ENCODE results near the gene CYP3A4.

GRCh38 chr7:99780588-99780987 lies 3.4 kb downstream of the CYP3A4 start:
- TF ChIP-seq CTCF (conservative IDR thresholded peaks at IDR 0.05) (no peak), ZFX (IDR thresholded peaks at IDR 0.05) (no peak)
